H1 (cell line): Measurements from ENCODE around the gene MBNL2. TPM values are rescaled to one million over a fixed set of nuclear protein-coding genes. Genes with fewer than 3 reads are reported as not detected.

Experiments used
- CTCF ChIA-PET: fragments of 300-600 bp; sonication (Branson Sonifier 250); formaldehyde crosslinking; loops from one replicate; lab custom pipeline; 2021; ENCODE audit not compliant: partially characterized antibody; lab: Charles Lee
- POLR2A ChIA-PET: fragments of 300-600 bp; sonication (Branson Sonifier 250); formaldehyde crosslinking; loops from one replicate; lab custom pipeline; 2021; ENCODE audit warnings: inconsistent platforms; ENCODE audit not compliant: partially characterized antibody; lab: Charles Lee
- DNase-seq, 2 experiments: peaks; one replicate each; pipeline versions ENCODE4 v3.0.0 to v3.0.0-alpha.2; 2010 to 2022; ENCODE audit warnings: low spot score in 2 of 2, low read depth in 1 of 2, mixed read lengths in 1 of 2
- FAIRE-seq: peaks from 2 replicates; lab custom pipeline; 2011; peaks lifted over from hg19 to GRCh38; lab: Jason Lieb, UNC
- H2AFZ ChIP-seq: 2 replicates; pipeline ENCODE4 v1.8.1; 2012; ENCODE audit warnings: low read length, inconsistent platforms
- H2AK5ac ChIP-seq: 2 replicates; pipeline ENCODE4 v1.6.1; 2013; ENCODE audit warnings: low read depth, low read length
- H2BK120ac ChIP-seq: replicated peaks from 2 replicates; pipeline ENCODE3; 2013; ENCODE audit warnings: low read depth, low read length, inconsistent platforms
- H2BK12ac ChIP-seq: 2 replicates; pipeline ENCODE4 v1.6.1; 2013; ENCODE audit warnings: low read depth, low read length
- H2BK15ac ChIP-seq: 2 replicates; pipeline ENCODE4 v1.6.1; 2013; ENCODE audit warnings: low read length
- H2BK20ac ChIP-seq: 2 replicates; pipeline ENCODE4 v1.6.1; 2013; ENCODE audit warnings: low read length
- H2BK5ac ChIP-seq: 2 replicates; pipeline ENCODE4 v1.6.1; 2013; ENCODE audit warnings: low read depth, low read length
- H3K14ac ChIP-seq: 2 replicates; pipeline ENCODE4 v1.6.1; 2013; ENCODE audit warnings: inconsistent platforms; ENCODE audit not compliant: insufficient read length
- H3K18ac ChIP-seq: 2 replicates; pipeline ENCODE4 v1.6.1; 2013; ENCODE audit warnings: low read length; ENCODE audit errors: extremely low read depth
- H3K23ac ChIP-seq: 2 replicates; pipeline ENCODE4 v1.6.1; 2013; ENCODE audit warnings: inconsistent platforms; ENCODE audit not compliant: insufficient read length
- H3K23me2 ChIP-seq: 2 replicates; pipeline ENCODE4 v1.6.1; 2013; ENCODE audit warnings: low read depth, low read length
- H3K27ac ChIP-seq: 2 replicates; pipeline ENCODE4 v1.6.1; 2011; ENCODE audit warnings: low read depth, low read length, inconsistent platforms
- H3K27me3 ChIP-seq, 4 experiments: replicated peaks in 1 of 4; 1 replicate in 1 of 4; 2 replicates in 3 of 4; pipeline versions ENCODE4 v1.6.1 to v1.8.1; 2011 to 2013; ENCODE audit warnings: low read length in 3 of 4, mild to moderate bottlenecking in 3 of 4, inconsistent platforms in 2 of 4, mixed read lengths in 2 of 4, moderate library complexity in 1 of 4; ENCODE audit not compliant: control insufficient read depth in 3 of 4, insufficient read depth in 3 of 4; ENCODE audit errors: extremely low read depth in 1 of 4
- H3K36me3 ChIP-seq, 4 experiments: 2 replicates each; pipeline versions ENCODE4 v1.6.1 to v1.8.1; 2011 to 2013; ENCODE audit warnings: mild to moderate bottlenecking in 4 of 4, low read length in 3 of 4, moderate library complexity in 2 of 4, control low read depth in 1 of 4, inconsistent platforms in 1 of 4; ENCODE audit not compliant: insufficient read depth in 4 of 4, control insufficient read depth in 2 of 4
- H3K4ac ChIP-seq: replicated peaks from 2 replicates; pipeline ENCODE3; 2013; ENCODE audit warnings: low read length, low read depth, mixed read lengths, inconsistent platforms; ENCODE audit not compliant: insufficient read length
- H3K4me1 ChIP-seq, 4 experiments: replicated peaks in 1 of 4; 1 replicate in 1 of 4; 2 replicates in 3 of 4; pipeline versions ENCODE4 v1.6.1 to v1.8.1; 2011 to 2013; ENCODE audit warnings: low read length in 3 of 4, inconsistent platforms in 2 of 4, mixed read lengths in 1 of 4; ENCODE audit not compliant: insufficient read depth in 4 of 4, control insufficient read depth in 3 of 4
- H3K4me2 ChIP-seq, 2 experiments: 2 replicates each; pipeline versions ENCODE4 v1.6.1 to v1.8.1; 2011 to 2013; ENCODE audit warnings: low read depth in 2 of 2, low read length in 2 of 2, control low read depth in 1 of 2, inconsistent platforms in 1 of 2, mild to moderate bottlenecking in 1 of 2; ENCODE audit not compliant: insufficient read depth in 1 of 2
- H3K4me3 ChIP-seq, 4 experiments: fragments of 200-600, 300-600 bp in 1 of 4; sonication (generic), shearing (Covaris generic), sonication (Bioruptor Twin) in 1 of 4; 2 replicates each; pipeline versions ENCODE4 v1.5.1 to v1.8.1; 2011 to 2016; ENCODE audit warnings: low read length in 4 of 4, low read depth in 3 of 4, control low read depth in 2 of 4, inconsistent platforms in 2 of 4, mild to moderate bottlenecking in 2 of 4, mixed read lengths in 1 of 4, moderate library complexity in 1 of 4; ENCODE audit not compliant: insufficient read depth in 2 of 4; ENCODE audit errors: extremely low read depth in 1 of 4
- H3K56ac ChIP-seq: replicated peaks from 2 replicates; pipeline ENCODE3; 2013; ENCODE audit warnings: low read depth, mild to moderate bottlenecking, mixed read lengths, low read length, inconsistent platforms; ENCODE audit not compliant: insufficient read length
- H3K79me1 ChIP-seq: 2 replicates; pipeline ENCODE4 v1.6.1; 2013; ENCODE audit warnings: low read depth, low read length, control low read depth
- H3K79me2 ChIP-seq, 2 experiments: 2 replicates each; pipeline versions ENCODE4 v1.6.1 to v1.8.1; 2012 to 2013; ENCODE audit warnings: low read length in 2 of 2, mild to moderate bottlenecking in 2 of 2, inconsistent platforms in 1 of 2; ENCODE audit not compliant: insufficient read depth in 2 of 2, control insufficient read depth in 1 of 2
- H3K9ac ChIP-seq, 4 experiments: replicated peaks in 1 of 4; 1 replicate in 1 of 4; 2 replicates in 3 of 4; pipeline versions ENCODE4 v1.6.1 to v1.8.1; 2011 to 2013; ENCODE audit warnings: low read depth in 3 of 4, low read length in 3 of 4, control low read depth in 2 of 4, mild to moderate bottlenecking in 2 of 4, moderate library complexity in 2 of 4, inconsistent platforms in 1 of 4; ENCODE audit errors: extremely low read depth in 1 of 4
- H3K9me3 ChIP-seq, 2 experiments: 2 replicates each; pipeline versions ENCODE4 v1.6.1 to v1.8.1; 2012 to 2013; ENCODE audit warnings: mild to moderate bottlenecking in 2 of 2, moderate library complexity in 2 of 2, control low read depth in 1 of 2, inconsistent platforms in 1 of 2, low read depth in 1 of 2, low read length in 1 of 2, mixed read lengths in 1 of 2; ENCODE audit not compliant: insufficient read depth in 2 of 2
- H4K20me1 ChIP-seq, 2 experiments: replicated peaks in 1 of 2; 2 replicates each; pipeline versions ENCODE3 to v1.8.1; 2011 to 2013; ENCODE audit warnings: inconsistent platforms in 2 of 2, low read length in 2 of 2, mild to moderate bottlenecking in 1 of 2; ENCODE audit not compliant: insufficient read depth in 2 of 2, control insufficient read depth in 1 of 2
- H4K5ac ChIP-seq: 2 replicates; pipeline ENCODE4 v1.6.1; 2013; ENCODE audit warnings: low read length, low read depth, mixed read lengths, inconsistent platforms; ENCODE audit not compliant: insufficient read length
- H4K8ac ChIP-seq: 2 replicates; pipeline ENCODE4 v1.8.0; 2013; ENCODE audit warnings: mild to moderate bottlenecking, moderate library complexity, low read length, inconsistent platforms; ENCODE audit not compliant: insufficient read depth; ENCODE audit errors: extremely low read depth
- H4K91ac ChIP-seq: replicated peaks from 2 replicates; pipeline ENCODE3; 2013; ENCODE audit warnings: low read length, mixed read lengths, inconsistent platforms; ENCODE audit not compliant: insufficient read length
- CEBPB ChIP-seq: IDR thresholded peaks from 2 replicates; pipeline ENCODE4 v1.6.1; 2012; ENCODE audit warnings: low read depth, low read length
- CTBP2 ChIP-seq: IDR thresholded peaks from 2 replicates; pipeline ENCODE4 v1.7.0; 2011; ENCODE audit warnings: borderline replicate concordance, mild to moderate bottlenecking, moderate library complexity, mixed read lengths, low read length; ENCODE audit not compliant: insufficient read depth, insufficient read length
- NANOG ChIP-seq: IDR thresholded peaks from 2 replicates; pipeline ENCODE4 v1.6.1; 2011; ENCODE audit warnings: low read length, low read depth, mild to moderate bottlenecking, inconsistent platforms; ENCODE audit not compliant: insufficient read depth, poor library complexity, severe bottlenecking
- POLR2AphosphoS5 ChIP-seq: IDR thresholded peaks from 2 replicates; pipeline ENCODE4 v1.6.1; 2011; ENCODE audit warnings: low read depth, low read length
- SIRT6 ChIP-seq: IDR thresholded peaks from one replicate; pipeline ENCODE4 v1.7.1; 2012; ENCODE audit warnings: low read length, inconsistent platforms
- SP1 ChIP-seq: IDR thresholded peaks from 2 replicates; pipeline ENCODE4 v1.6.1; 2011; ENCODE audit warnings: low read depth, low read length
- SP2 ChIP-seq: IDR thresholded peaks from 2 replicates; pipeline ENCODE4 v1.6.1; 2012; ENCODE audit warnings: mild to moderate bottlenecking, low read length, inconsistent platforms
- TEAD4 ChIP-seq: IDR thresholded peaks from 2 replicates; pipeline ENCODE4 v1.6.1; 2012; ENCODE audit warnings: low read depth, low read length, inconsistent platforms, mixed read lengths
- WGBS, 2 experiments: shearing (Covaris generic) in 1 of 2; methylation state at CpG; one replicate each; pipeline versions ENCODE4 v1.1.6 to v1.1.7; 2013 to 2015; ENCODE audit warnings: low lambda C conversion rate in 2 of 2, mixed read lengths in 2 of 2, inconsistent platforms in 1 of 2, low coverage in 1 of 2, missing lambda C conversion rate in 1 of 2; ENCODE audit not compliant: insufficient replicate concordance in 2 of 2, insufficient coverage in 1 of 2, insufficient read length in 1 of 2; ENCODE audit errors: extremely low coverage in 1 of 2, missing lambda C conversion rate in 1 of 2; 5-methylcytosine and 5-hydroxymethylcytosine counted together
- polyA plus RNA-seq, 7 experiments: library from polyadenylated mRNA; depleted of rRNA in 3 of 7; stranded (reverse) in 5 of 7; unstranded in 2 of 7; fragments of >200 nt in 5 of 7; fragments of 200-250 nt in 2 of 7; gene quantifications; 1 replicate in 5 of 7; 2 replicates in 1 of 7; 4 replicates in 1 of 7; pipeline versions ENCODE4 v1.2.1 to v1.2.3, GENCODE V29; 2011 to 2013; ENCODE audit warnings: missing spikeins in 2 of 7, mixed read lengths in 2 of 7
- total RNA-seq: library from RNA; stranded (reverse); fragmentation: NEBNext Ultra II Directional; extraction: Animal tissue kit (Norgen Biotek cat#: 25700); gene quantifications from 2 replicates; pipeline ENCODE4 v1.2.1, GENCODE V29; 2021
- TF ChIP-seq, protein P1 (sequence below): IDR thresholded peaks from 2 replicates; pipeline ENCODE4 v1.6.1; 2012; ENCODE audit warnings: low read length, inconsistent platforms

The MBNL2 gene
- total and polyA plus RNA-seq, 2 of the 8 experiments (the other 6 are each of a cell fraction or from before 2014, with no cell fraction given): 1.0 to 2.6 TPM

DNA sequence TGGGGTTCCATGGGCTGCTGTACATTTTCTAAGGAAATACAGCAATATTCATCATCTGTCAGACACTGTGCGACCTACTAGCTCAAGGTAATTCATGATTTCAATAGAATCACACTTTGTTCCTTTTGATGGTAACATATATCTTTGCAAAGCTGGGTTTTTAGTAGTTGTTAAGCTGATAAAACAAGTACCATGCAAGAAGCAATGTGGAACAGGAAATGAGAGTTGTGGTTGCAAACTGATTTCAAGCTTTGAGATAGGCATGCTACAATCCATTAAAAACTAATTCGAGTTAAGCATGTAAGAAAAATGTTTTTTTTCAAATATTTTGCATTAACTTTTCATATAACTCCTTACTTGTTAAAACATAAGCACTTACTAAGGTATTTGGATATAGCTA, 6.8 kb upstream of the MBNL2 start:
- no peak overlapping the region for H2AFZ ChIP-seq
- H3K23ac ChIP-seq: no peak overlapping the region
- no peaks in the 10 kb centered on the region for H3K4me1 ChIP-seq
- H3K4me3 ChIP-seq: no peak overlapping the region
- no peak overlapping the region for H2BK15ac ChIP-seq
- H3K79me2 ChIP-seq: no peaks in the 10 kb centered on the region
- H3K27me3 ChIP-seq: no peaks in the 10 kb centered on the region; a peak in 1 of 7 replicates
- H2BK120ac ChIP-seq: no peak overlapping the region
- no peaks in the 10 kb centered on the region for H3K9me3 ChIP-seq
- no peak overlapping the region for H4K5ac ChIP-seq
- no peak overlapping the region for H3K9ac ChIP-seq
- WGBS, 2 experiments: 76% methylated on average over 2 of the region's 2 CpGs; no CpG with 5 or more reads in 1 of the 2 experiments
- H3K14ac ChIP-seq: no peak overlapping the region
- no peak overlapping the region for H3K56ac ChIP-seq
- CTCF ChIA-PET: interaction anchor here (0.6 to 5.7 kb wide), 5 partner anchors 9 to 146 kb away, joined by 3 to 50 read pairs (median 4); no protein-coding TSS in a partner anchor
- POLR2A ChIA-PET: no interaction called here
- no peak overlapping the region for H4K91ac ChIP-seq
- DNase-seq (no peak), FAIRE-seq (no peak)
- H3K27ac ChIP-seq: no peak overlapping the region
- no peak overlapping the region for H2BK20ac ChIP-seq
- no peak overlapping the region for H3K18ac ChIP-seq
- H2AK5ac ChIP-seq: no peak overlapping the region
- no peak overlapping the region for H4K8ac ChIP-seq
- H2BK5ac ChIP-seq: no peak overlapping the region
- no peaks in the 10 kb centered on the region for H3K79me1 ChIP-seq
- TF ChIP-seq NANOG: no peak
- no peak for TF ChIP-seq SP2
- no peak for TF ChIP-seq SIRT6
- TF ChIP-seq SP1: no peak
- TF ChIP-seq, protein P1, sequence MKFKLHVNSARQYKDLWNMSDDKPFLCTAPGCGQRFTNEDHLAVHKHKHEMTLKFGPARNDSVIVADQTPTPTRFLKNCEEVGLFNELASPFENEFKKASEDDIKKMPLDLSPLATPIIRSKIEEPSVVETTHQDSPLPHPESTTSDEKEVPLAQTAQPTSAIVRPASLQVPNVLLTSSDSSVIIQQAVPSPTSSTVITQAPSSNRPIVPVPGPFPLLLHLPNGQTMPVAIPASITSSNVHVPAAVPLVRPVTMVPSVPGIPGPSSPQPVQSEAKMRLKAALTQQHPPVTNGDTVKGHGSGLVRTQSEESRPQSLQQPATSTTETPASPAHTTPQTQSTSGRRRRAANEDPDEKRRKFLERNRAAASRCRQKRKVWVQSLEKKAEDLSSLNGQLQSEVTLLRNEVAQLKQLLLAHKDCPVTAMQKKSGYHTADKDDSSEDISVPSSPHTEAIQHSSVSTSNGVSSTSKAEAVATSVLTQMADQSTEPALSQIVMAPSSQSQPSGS: no peak
- TF ChIP-seq CEBPB: no peak
- TF ChIP-seq POLR2AphosphoS5: no peak
- TF ChIP-seq CTBP2: no peak
- no peak for TF ChIP-seq TEAD4
- H4K20me1 ChIP-seq: no peaks in the 10 kb centered on the region
- no peaks in the 10 kb centered on the region for H3K36me3 ChIP-seq
- H2BK12ac ChIP-seq: no peak overlapping the region
- no peaks in the 10 kb centered on the region for H3K23me2 ChIP-seq
- no peak overlapping the region for H3K4ac ChIP-seq
- no peak overlapping the region for H3K4me2 ChIP-seq
